Effector CD8-positive, alpha-beta T cell (primary cell): ENCODE results near the gene MPP2.
A peak's percentile ranks its signal among the peaks of the same experiment; 100 is the strongest.
"Not testable (repeated sequence)": the region's sequence is repeated elsewhere in the genome, so short reads cannot be mapped to it uniquely, and the experiment has no call there.

Source experiments
- DNase-seq: peaks from one replicate; lab custom pipeline; 2025; lab: John Stamatoyannopoulos, UW

MPP2 gene

GRCh38 chr17:43846221-43846712 lies 61.1 kb downstream of the MPP2 start:
- DNase-seq = peak; percentile 60

GRCh38 chr17:43845766-43846165 lies 61.6 kb downstream of the MPP2 start:
- no peak for DNase-seq

- no peak for DNase-seq
These were observed 63.1 kb downstream of the MPP2 start for GRCh38 chr17:43844241-43844640.

DNA sequence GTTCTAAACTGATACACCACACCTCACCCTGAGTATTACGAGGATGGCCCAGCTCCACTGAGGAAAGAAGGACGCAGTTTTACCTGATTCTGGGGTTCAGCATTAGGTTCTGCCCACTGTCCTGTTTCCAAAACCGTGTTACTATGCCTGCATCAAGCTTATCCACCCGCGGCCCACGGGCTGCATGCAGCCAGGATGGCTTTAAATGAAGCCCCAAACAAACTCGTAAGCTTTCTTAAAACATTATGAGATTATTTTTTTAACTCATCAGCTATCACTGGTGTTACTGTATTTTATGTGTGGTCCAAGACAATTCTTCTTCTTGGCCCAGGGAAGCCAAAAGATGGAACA lies 64.4 kb downstream of the MPP2 start:
- DNase-seq = no peak

DNA sequence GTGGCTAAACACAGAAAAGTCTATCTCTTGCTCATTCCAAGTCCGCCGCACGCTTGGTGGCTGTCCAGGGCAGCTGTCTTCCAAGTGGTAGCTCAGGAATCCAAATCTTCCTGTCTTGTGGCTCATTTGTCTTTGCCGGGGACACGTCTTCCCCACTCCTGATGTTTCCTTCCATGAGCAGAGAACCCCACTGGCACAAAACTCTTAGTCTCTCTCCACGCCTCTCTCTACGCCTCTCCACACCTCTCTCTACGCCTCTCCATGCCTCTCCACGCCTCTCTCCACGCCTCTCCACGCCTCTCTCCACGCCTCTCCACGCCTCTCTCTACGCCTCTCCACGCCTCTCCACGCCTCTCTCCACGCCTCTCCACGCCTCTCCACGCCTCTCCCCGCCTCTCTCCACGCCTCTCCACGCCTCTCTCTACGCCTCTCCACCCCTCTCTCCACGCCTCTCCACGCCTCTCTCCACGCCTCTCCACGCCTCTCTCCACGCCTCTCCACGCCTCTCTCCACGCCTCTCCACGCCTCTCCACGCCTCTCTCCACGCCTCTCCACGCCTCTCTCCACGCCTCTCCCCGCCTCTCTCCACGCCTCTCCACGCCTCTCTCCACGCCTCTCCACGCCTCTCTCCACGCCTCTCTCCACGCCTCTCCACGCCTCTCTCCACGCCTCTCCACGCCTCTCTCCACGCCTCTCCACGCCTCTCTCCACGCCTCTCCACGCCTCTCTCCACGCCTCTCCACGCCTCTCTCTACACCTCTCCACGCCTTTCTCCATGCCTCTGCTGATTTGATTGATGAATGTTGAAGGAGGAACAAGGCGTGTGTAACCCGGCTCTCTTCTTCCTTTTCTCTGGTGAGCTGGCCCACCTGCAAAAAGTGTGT lies 65.0 kb downstream of the MPP2 start:
- DNase-seq = not testable (repeated sequence)

DNA sequence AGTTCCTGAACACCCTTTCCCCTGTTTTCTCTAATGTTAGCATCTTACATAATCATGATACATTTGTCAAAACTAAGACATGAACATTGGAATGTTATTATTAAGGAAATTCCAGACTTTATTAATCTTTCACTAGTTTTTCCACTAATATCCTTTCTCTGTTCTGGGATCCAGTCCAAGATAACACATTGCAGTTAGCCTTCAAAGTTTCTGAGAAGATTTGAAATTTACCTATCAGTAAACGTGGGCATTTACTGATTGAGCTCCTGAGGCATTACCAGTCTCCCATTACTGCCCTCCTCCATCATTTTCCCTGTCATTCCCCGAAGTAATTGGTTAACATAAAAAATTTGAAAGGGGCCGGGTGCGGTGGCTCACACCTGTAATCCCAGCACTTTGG lies 66.1 kb downstream of the MPP2 start:
- no peak for DNase-seq

DNA sequence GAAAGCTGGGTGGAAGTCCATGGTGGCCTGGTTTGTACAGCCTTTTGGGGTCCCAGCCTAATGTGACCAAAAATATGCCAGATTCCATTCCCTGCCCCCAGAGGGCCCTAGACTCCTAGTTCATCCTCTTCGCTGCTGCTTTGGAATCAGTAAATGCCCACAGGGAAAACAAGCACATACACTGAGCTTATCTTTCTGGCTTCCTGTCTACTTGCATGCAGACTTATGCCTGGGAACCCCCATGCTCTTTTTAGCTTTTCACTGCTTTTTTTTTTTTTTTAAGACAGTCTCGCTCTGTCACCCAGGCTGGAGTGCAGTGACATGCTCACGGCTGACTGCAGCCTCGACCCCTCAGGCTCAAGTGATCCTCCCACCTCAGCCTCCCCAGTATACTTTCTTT lies 66.5 kb downstream of the MPP2 start:
- no peak for DNase-seq

DNA sequence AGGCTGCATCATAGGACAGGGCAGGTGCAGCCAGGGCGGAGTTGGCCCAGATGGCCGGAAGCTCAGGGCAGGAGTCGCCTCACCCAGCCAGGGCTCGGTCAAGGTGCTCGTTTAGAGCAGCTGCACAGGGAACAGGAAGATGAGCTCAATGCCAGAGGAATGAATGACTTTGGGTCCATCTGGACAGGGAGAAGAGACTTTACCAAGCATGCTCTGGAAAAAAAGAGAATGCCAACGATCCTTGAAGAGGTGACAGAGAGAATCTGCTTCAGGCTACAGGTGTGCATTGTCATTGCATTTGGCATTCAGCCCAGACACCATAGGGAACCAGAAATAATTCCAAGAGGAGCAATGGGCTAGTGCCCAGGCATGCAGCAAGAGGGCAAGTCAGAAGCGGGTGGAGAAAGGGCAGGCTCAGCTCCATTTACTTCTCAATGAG lies 67.6 kb downstream of the MPP2 start:
- no peak for DNase-seq

GRCh38 chr17:43834106-43834505 lies 73.2 kb downstream of the MPP2 start:
- no peak for DNase-seq

DNA sequence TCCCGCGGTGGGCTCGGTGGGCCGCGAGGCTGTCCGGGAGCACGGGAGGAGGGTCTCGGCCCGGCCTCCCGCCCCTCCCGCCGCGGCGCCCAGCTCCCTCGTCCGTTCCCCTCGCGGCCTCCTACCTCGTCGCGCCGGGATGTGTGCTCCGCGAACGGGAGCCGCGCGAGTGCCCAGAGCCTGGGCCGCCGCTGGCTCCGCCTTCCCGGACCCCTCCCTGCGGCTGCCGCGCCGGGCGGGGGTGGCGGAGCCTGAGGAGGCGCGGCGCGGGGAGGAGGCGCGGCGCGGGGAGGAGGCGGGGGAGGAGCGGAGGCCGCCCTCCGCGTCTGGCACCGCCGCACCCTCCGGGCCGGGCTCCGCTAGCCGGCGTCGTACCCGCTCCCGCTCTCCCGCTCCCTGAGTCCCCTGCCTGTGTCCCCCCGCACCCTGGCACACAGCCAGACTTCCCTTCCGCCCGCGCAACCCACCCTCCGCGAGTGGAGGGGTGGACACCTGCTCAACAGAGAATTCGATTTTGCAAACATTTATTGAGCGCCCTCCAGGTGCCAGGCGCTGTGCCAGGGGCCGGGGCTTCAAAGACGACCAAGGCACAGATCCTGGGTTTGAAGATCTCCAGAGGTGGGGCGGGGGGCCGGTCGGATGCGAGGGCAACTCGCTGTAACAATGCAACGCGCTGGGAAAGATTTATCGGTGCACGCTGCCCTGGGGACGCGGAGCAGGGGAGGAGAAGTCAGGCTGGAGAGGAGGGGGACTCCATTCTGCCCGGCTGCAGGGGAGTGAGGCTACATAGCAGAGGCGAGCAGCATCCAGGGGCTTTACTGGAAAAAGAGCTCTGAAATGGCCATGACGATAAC lies 74.1 kb downstream of the MPP2 start, which contains the start of gene MPP3:
Gene MPP3, minus strand, starts transcription at position 171 of the 854 bp plus-strand sequence. CDS start 1,240 bp downstream, outside the sequence.
- peak; percentile 23 for DNase-seq

DNA sequence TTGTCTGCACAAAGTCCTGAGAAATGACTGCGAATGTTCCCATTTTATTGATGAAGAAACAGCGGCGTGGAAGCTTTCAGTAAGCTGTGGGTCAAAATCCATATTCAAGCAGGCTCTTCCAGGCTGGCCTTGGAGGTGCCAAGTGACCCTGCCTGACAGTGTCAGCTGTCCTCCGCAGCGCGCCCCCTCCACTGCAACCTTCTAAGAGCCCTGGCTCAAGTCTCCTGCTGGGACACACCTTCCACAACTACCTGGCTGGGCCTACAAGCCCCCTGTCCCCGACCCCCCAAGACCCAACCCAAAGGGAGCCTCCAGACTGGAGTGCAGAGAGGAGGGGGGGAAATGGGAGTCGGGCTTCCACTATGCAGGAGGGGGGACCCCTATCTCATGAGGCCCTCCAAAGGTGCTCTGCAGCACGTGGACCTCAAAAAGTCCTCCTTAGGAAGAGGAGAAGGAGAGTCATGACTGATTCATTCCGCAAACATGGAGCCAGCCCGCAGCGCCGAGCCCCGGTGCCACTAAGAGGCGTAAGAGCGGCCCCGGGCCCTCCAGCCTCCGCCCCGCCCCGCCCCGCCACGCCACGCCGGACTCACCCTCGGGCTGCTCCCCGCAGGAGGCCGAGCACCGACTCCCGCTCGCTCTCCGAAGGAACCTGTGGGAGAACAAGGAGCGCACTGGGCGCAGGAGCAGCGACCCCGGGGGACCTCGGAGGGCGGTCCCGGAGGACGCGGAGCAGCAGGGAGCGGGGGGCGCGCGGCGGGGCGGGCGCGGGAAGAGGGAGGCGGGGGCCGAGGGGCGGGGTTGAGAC lies 75.0 kb downstream of the MPP2 start:
- no peak for DNase-seq

DNA sequence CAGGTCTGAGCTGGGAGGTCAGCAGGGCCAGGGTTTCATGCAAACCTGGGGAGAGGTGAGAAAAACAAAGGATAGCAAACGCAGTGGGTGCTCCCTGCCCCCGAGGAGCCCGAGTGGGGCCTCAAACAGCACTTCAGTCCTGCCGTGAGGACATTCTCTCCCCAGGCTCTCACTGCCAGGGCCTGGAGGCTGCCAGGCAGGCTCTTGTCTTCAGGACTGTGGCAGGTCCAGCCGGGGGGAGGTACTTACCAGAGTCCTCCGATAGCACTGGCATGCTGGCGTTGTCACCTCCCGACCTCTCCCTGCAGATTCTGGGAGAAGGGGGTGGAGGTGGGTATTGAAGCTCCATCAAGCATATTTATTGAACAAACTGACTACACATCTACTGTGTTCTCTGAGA lies 75.7 kb downstream of the MPP2 start:
- no peak for DNase-seq

DNA sequence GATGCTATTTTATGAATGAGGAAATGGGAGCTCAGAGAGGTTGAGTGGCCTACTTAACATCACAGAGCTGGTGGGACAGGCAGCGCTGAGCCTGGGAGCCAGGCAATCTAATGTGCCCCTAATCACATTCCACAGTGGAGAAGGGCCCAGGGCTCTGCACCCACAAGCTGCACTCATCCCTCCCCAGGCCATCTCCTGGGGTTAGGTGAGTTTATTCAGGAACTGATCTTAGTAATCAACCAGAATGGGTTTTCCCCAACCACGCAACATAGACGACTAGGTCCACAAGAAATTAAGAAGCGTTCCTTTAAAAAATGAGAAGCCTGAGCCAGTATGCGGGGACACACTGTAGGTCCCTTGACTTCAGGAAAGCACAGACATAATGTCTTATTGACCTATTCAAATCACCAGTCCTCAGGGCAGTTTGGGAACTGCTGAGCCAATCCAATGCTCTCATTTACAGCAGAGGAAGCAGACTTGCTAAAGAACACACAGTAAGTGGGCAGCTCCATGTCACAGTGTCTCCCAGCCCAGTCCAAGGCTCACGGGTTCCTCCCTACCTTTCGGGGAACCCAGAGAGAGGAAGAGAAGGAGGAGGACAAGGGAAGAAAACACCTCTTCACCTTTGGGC lies 76.7 kb downstream of the MPP2 start:
- DNase-seq = no peak

- no peak for DNase-seq
These were observed 77.6 kb downstream of the MPP2 start for GRCh38 chr17:43829738-43830137.

- DNase-seq = no peak
These were observed 79.7 kb downstream of the MPP2 start for GRCh38 chr17:43827596-43827995.

GRCh38 chr17:43826206-43826605 lies 81.1 kb downstream of the MPP2 start:
- DNase-seq = no peak

GRCh38 chr17:43825567-43825966 lies 81.8 kb downstream of the MPP2 start:
- no peak for DNase-seq
